Adrenal gland (tissue), 5 donors: ENCODE data around the gene ETV3L.

Source experiments
- POLR2A ChIP-seq, 2 donors: fragments of 450-650 bp; IDR thresholded peaks; one replicate each; pipeline ENCODE4 v1.6.1; 2017; ENCODE audit warnings: antibody characterized with exemption in 2 of 2, mild to moderate bottlenecking in 2 of 2, moderate library complexity in 1 of 2
- TF ChIP-seq, protein P1 (sequence below), 6 experiments: fragments of 450-650 bp in 4 of 6; fragments of 200-600 bp in 2 of 6; sonication (generic) in 1 of 6; IDR thresholded peaks; 1 replicate in 5 of 6; 2 replicates in 1 of 6; pipeline versions ENCODE4 v1.5.1 to v1.8.0; 2016 to 2021; ENCODE audit warnings: antibody characterized with exemption in 6 of 6, mild to moderate bottlenecking in 2 of 6, moderate library complexity in 1 of 6
- donor health status: DM: no; HTN: no; CAD: no.

GRCh38 chr1:157110003-157110402, 10.4 kb upstream of the ETV3L start:
- TF ChIP-seq, protein P1, sequence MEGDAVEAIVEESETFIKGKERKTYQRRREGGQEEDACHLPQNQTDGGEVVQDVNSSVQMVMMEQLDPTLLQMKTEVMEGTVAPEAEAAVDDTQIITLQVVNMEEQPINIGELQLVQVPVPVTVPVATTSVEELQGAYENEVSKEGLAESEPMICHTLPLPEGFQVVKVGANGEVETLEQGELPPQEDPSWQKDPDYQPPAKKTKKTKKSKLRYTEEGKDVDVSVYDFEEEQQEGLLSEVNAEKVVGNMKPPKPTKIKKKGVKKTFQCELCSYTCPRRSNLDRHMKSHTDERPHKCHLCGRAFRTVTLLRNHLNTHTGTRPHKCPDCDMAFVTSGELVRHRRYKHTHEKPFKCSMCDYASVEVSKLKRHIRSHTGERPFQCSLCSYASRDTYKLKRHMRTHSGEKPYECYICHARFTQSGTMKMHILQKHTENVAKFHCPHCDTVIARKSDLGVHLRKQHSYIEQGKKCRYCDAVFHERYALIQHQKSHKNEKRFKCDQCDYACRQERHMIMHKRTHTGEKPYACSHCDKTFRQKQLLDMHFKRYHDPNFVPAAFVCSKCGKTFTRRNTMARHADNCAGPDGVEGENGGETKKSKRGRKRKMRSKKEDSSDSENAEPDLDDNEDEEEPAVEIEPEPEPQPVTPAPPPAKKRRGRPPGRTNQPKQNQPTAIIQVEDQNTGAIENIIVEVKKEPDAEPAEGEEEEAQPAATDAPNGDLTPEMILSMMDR (IDR thresholded peaks at IDR 0.05) = no peak
- no peak for TF ChIP-seq POLR2A (IDR thresholded peaks at IDR 0.05)
